Measurements from ENCODE around the gene MICU1. TPM values are rescaled to one million over a fixed set of nuclear protein-coding genes. Genes with fewer than 3 reads are reported as not detected.

Gene MICU1
- total RNA-seq, 1 experiment from 2014 or later: 25.5 TPM

- H3K4me1 Mint-ChIP-seq (ENCODE audit: insufficient read depth, unreplicated experiment): no peaks in the 10 kb centered on the region
- intact Hi-C loops (cut with micrococcal nuclease): no loop called here
- DNase-seq (ENCODE audit: unreplicated experiment): no peak
- no peaks in the 10 kb centered on the region for H3K9me3 Mint-ChIP-seq (ENCODE audit: unreplicated experiment)
- H3K4me3 Mint-ChIP-seq (ENCODE audit: unreplicated experiment): no peak overlapping the region
- H3K36me3 Mint-ChIP-seq (ENCODE audit: insufficient read depth, unreplicated experiment): peaks cover 7% of the 10 kb centered on the region
- no peak overlapping the region for H3K27ac Mint-ChIP-seq (ENCODE audit: low read depth, unreplicated experiment)
- no peaks in the 10 kb centered on the region for H3K27me3 Mint-ChIP-seq (ENCODE audit: insufficient read depth, unreplicated experiment)
- no TSS peak for BruUV-seq (replicated peaks)
- CTCF ChIA-PET: no interaction called here
- POLR2A ChIA-PET: interaction anchor here (2.8 kb wide), 1 partner anchor 15 kb away, joined by 12 read pairs; the partner anchor contains the start of gene MICU1
- TF ChIP-seq CTCF (IDR thresholded peaks at IDR 0.05; ENCODE audit: unreplicated experiment): no peak
Measured at GRCh38 chr10:72610466-72610865, 15.4 kb downstream of the MICU1 start.

- no peak for DNase-seq (ENCODE audit: unreplicated experiment)
- Mint-ChIP-seq H3K9me3 (ENCODE audit: unreplicated experiment) (no peaks in the 10 kb centered on the region), H3K27ac (ENCODE audit: low read depth, unreplicated experiment) (no peak overlapping the region), H3K4me1 (ENCODE audit: insufficient read depth, unreplicated experiment) (no peaks in the 10 kb centered on the region), H3K4me3 (ENCODE audit: unreplicated experiment) (no peak overlapping the region), H3K27me3 (ENCODE audit: insufficient read depth, unreplicated experiment) (no peaks in the 10 kb centered on the region), H3K36me3 (ENCODE audit: insufficient read depth, unreplicated experiment) (peaks cover 15% of the 10 kb centered on the region)
- POLR2A ChIA-PET: no interaction called here
- intact Hi-C loops (cut with micrococcal nuclease): no loop called here
- BruUV-seq (replicated peaks): no TSS peak
- CTCF ChIA-PET: no interaction called here
- no peak for TF ChIP-seq CTCF (IDR thresholded peaks at IDR 0.05; ENCODE audit: unreplicated experiment)
Measured at GRCh38 chr10:72605122-72605521, 20.8 kb downstream of the MICU1 start.

GRCh38 chr10:72601144-72601543, 24.7 kb downstream of the MICU1 start:
- H3K4me3 Mint-ChIP-seq (ENCODE audit: unreplicated experiment): no peak overlapping the region
- intact Hi-C loops (cut with micrococcal nuclease): no loop called here
- H3K9me3 Mint-ChIP-seq (ENCODE audit: unreplicated experiment): no peaks in the 10 kb centered on the region
- ChIA-PET CTCF (no interaction called here), POLR2A (no interaction called here)
- H3K36me3 Mint-ChIP-seq (ENCODE audit: insufficient read depth, unreplicated experiment): peaks cover 10% of the 10 kb centered on the region
- no peak for DNase-seq (ENCODE audit: unreplicated experiment)
- peaks cover 6% of the 10 kb centered on the region for H3K4me1 Mint-ChIP-seq (ENCODE audit: insufficient read depth, unreplicated experiment)
- TF ChIP-seq CTCF (IDR thresholded peaks at IDR 0.05; ENCODE audit: unreplicated experiment): no peak
- no peak overlapping the region for H3K27ac Mint-ChIP-seq (ENCODE audit: low read depth, unreplicated experiment)
- H3K27me3 Mint-ChIP-seq (ENCODE audit: insufficient read depth, unreplicated experiment): no peaks in the 10 kb centered on the region
- BruUV-seq (replicated peaks): no TSS peak

- Mint-ChIP-seq H3K36me3 (ENCODE audit: insufficient read depth, unreplicated experiment) (peaks cover 6% of the 10 kb centered on the region), H3K27me3 (ENCODE audit: insufficient read depth, unreplicated experiment) (no peaks in the 10 kb centered on the region), H3K9me3 (ENCODE audit: unreplicated experiment) (no peaks in the 10 kb centered on the region), H3K4me3 (ENCODE audit: unreplicated experiment) (no peak overlapping the region), H3K4me1 (ENCODE audit: insufficient read depth, unreplicated experiment) (peaks cover 6% of the 10 kb centered on the region), H3K27ac (ENCODE audit: low read depth, unreplicated experiment) (no peak overlapping the region)
- BruUV-seq (replicated peaks): no TSS peak
- POLR2A ChIA-PET: no interaction called here
- TF ChIP-seq CTCF (IDR thresholded peaks at IDR 0.05; ENCODE audit: unreplicated experiment): no peak
- no peak for DNase-seq (ENCODE audit: unreplicated experiment)
- CTCF ChIA-PET: interaction anchor here (0.5 kb wide), 1 partner anchor 472 kb away, joined by 6 read pairs; no protein-coding TSS in a partner anchor
- intact Hi-C loops (cut with micrococcal nuclease): no loop called here
Measured at GRCh38 chr10:72598769-72599701, 26.8 kb downstream of the MICU1 start.

Data from MCF 10A (cell line).